HUDEP-2 (cell line): Measurements from ENCODE around the gene TOX3.

Experiments used
- DNase-seq, 76 experiments: peaks; one replicate each; lab custom pipeline; 2025; ENCODE audit not compliant: unreplicated experiment in 76 of 76; lab: John Stamatoyannopoulos, UW

TOX3 gene

GRCh38 chr16:52460639-52461178, 86.2 kb downstream of the TOX3 start:
- no peak for DNase-seq

GRCh38 chr16:52456368-52456767, 90.6 kb downstream of the TOX3 start:
- no peak for DNase-seq

GRCh38 chr16:52455549-52456277, 91.2 kb downstream of the TOX3 start:
- DNase-seq = no peak

GRCh38 chr16:52453644-52454043, 93.3 kb downstream of the TOX3 start:
- DNase-seq = no peak

GRCh38 chr16:52451971-52452421, 94.9 kb downstream of the TOX3 start:
- no peak for DNase-seq

- no peak for DNase-seq
Observed at GRCh38 chr16:52450916-52451315, 96.0 kb downstream of the TOX3 start.

- DNase-seq = no peak
Observed at GRCh38 chr16:52450241-52450640, 96.7 kb downstream of the TOX3 start.

GRCh38 chr16:52446080-52446479, 100.9 kb downstream of the TOX3 start:
- no peak for DNase-seq

- DNase-seq = no peak
Observed at GRCh38 chr16:52441886-52442285, 105.1 kb downstream of the TOX3 start.

GRCh38 chr16:52440248-52440647, 106.7 kb downstream of the TOX3 start:
- no peak for DNase-seq

GRCh38 chr16:52439750-52440149, 107.2 kb downstream of the TOX3 start:
- DNase-seq = no peak

- DNase-seq = no peak
Observed at GRCh38 chr16:52439171-52439701, 107.7 kb downstream of the TOX3 start.

- DNase-seq = no peak
Observed at GRCh38 chr16:52437277-52437670, 109.7 kb downstream of the TOX3 start.

- no peak for DNase-seq
Observed at GRCh38 chr16:52436339-52437276, 110.3 kb downstream of the TOX3 start.

- DNase-seq = no peak
Observed at GRCh38 chr16:52434224-52434623, 112.7 kb downstream of the TOX3 start.

- DNase-seq = no peak
Observed at GRCh38 chr16:52433643-52434042, 113.3 kb downstream of the TOX3 start.

GRCh38 chr16:52424591-52424990, 122.4 kb downstream of the TOX3 start:
- DNase-seq = no peak

GRCh38 chr16:52422307-52422706, 124.6 kb downstream of the TOX3 start:
- no peak for DNase-seq

- DNase-seq = no peak
Observed at GRCh38 chr16:52418201-52418600, 128.7 kb downstream of the TOX3 start.

GRCh38 chr16:52416888-52417287, 130.1 kb downstream of the TOX3 start:
- DNase-seq = no peak

- no peak for DNase-seq
Observed at GRCh38 chr16:52411011-52411410, 135.9 kb downstream of the TOX3 start.
